Activated T-helper 1 cell treated with anti-CD3 and anti-CD28 coated beads, Interleukin-12 subunit alpha, Interleukin-12 subunit beta, Interleukin-2, Interleukin-4 antibody, amounts not matched to agents 30 ng/mL and 10 ng/mL and 1 ng/mL, durations not matched to agents 14 hours and 24 hours and 36 hours (primary cell): ENCODE measurements around the gene SH3GL3. TPM values are rescaled to one million over a fixed set of nuclear protein-coding genes. Genes with fewer than 3 reads are reported as not detected.

Source experiments
- DNase-seq: peaks from one replicate; pipeline ENCODE4 v3.0.0; 2021; ENCODE audit warnings: low spot score
- H3K27ac Mint-ChIP-seq: one replicate; pipeline ENCODE4 v1.8.0; 2021; ENCODE audit warnings: mild to moderate bottlenecking, mixed read lengths
- H3K27me3 Mint-ChIP-seq: one replicate; pipeline ENCODE4 v1.8.0; 2022; ENCODE audit warnings: mild to moderate bottlenecking, moderate library complexity, mixed read lengths; ENCODE audit not compliant: insufficient read depth
- H3K36me3 Mint-ChIP-seq: one replicate; pipeline ENCODE4 v1.8.0; 2021; ENCODE audit warnings: low read depth, mixed read lengths
- H3K4me1 Mint-ChIP-seq: one replicate; pipeline ENCODE4 v1.8.0; 2021; ENCODE audit warnings: low read depth, mixed read lengths
- H3K4me3 Mint-ChIP-seq: one replicate; pipeline ENCODE4 v1.8.0; 2021; ENCODE audit warnings: mild to moderate bottlenecking, moderate library complexity, mixed read lengths
- H3K9me3 Mint-ChIP-seq: one replicate; pipeline ENCODE4 v1.8.0; 2021; ENCODE audit warnings: mixed read lengths
- intact Hi-C: fragments of 100-400 bp; cut with micrococcal nuclease; formaldehyde crosslinking; loops from one replicate; pipeline ENCODE4 v1.15.1; 2024
- total RNA-seq: library from RNA; stranded (reverse); gene quantifications from 2 replicates; pipeline ENCODE4 v1.2.3, GENCODE V29; 2022

The SH3GL3 gene
- total RNA-seq, 1 donor from 2014 or later = not detected

GRCh38 chr15:83588441-83588840 lies 141.3 kb downstream of the SH3GL3 start:
- H3K9me3 Mint-ChIP-seq = no peaks in the 10 kb centered on the region
- H3K27me3 Mint-ChIP-seq = no peaks in the 10 kb centered on the region
- intact Hi-C loops = no loop called here
- no peaks in the 10 kb centered on the region for H3K36me3 Mint-ChIP-seq
- H3K4me1 Mint-ChIP-seq = no peaks in the 10 kb centered on the region
- DNase-seq = no peak
- no peak overlapping the region for H3K27ac Mint-ChIP-seq
- no peak overlapping the region for H3K4me3 Mint-ChIP-seq

GRCh38 chr15:83592370-83593040 lies 145.4 kb downstream of the SH3GL3 start:
- H3K4me3 Mint-ChIP-seq = no peak overlapping the region
- intact Hi-C loops = no loop called here
- DNase-seq = no peak
- H3K27ac Mint-ChIP-seq = no peak overlapping the region
- H3K9me3 Mint-ChIP-seq = no peaks in the 10 kb centered on the region
- no peaks in the 10 kb centered on the region for H3K4me1 Mint-ChIP-seq
- H3K27me3 Mint-ChIP-seq = no peaks in the 10 kb centered on the region
- no peaks in the 10 kb centered on the region for H3K36me3 Mint-ChIP-seq

DNA sequence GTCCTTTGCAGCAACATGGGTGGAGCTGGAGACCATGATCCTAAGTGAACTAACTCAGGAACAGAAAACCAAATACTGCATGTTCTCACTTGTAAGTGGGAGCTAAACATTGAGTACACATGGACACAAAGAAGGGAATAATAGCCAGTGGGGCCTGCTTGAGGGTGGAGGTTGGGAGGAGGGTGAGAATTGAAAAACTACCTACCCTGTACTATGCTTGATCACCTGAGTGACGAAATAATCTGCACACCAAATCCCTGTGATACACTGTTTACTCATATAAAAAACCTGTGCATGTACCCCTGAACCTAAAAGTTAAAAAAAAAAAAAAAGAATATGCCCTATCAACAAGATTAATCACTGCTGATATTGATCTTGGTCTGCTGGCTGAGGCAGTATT lies 148.1 kb downstream of the SH3GL3 start:
- H3K27ac Mint-ChIP-seq = no peak overlapping the region
- H3K36me3 Mint-ChIP-seq = no peaks in the 10 kb centered on the region
- no peak for DNase-seq
- no peaks in the 10 kb centered on the region for H3K27me3 Mint-ChIP-seq
- H3K4me3 Mint-ChIP-seq = no peak overlapping the region
- no peaks in the 10 kb centered on the region for H3K9me3 Mint-ChIP-seq
- no peaks in the 10 kb centered on the region for H3K4me1 Mint-ChIP-seq
- intact Hi-C loops = no loop called here

- intact Hi-C loops = no loop called here
- Mint-ChIP-seq H3K27me3 (no peaks in the 10 kb centered on the region), H3K9me3 (peaks cover 8% of the 10 kb centered on the region), H3K27ac (no peak overlapping the region), H3K36me3 (no peaks in the 10 kb centered on the region), H3K4me1 (no peaks in the 10 kb centered on the region), H3K4me3 (no peak overlapping the region)
- DNase-seq = no peak
These were observed 150.9 kb downstream of the SH3GL3 start for GRCh38 chr15:83598031-83598430.

DNA sequence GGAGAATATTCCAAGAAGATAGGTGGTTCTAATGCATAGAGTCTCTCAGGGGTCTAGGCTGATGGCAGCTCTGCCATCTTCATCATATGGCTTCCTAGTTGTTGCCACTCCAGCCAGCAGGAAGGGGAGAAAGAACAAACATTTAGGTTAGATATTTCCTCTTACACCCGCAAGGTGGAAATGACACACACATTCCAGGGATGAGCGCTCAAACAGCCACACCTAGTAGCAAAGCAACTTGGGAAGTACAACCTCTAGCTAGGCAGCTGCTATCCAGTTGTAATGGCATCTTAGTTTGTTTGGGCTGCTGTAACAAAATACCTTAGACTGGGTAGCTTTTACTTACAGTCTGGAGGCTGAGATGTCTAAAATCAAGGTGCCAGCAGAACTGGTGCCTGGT lies 154.9 kb downstream of the SH3GL3 start:
- no peaks in the 10 kb centered on the region for H3K36me3 Mint-ChIP-seq
- DNase-seq = no peak
- H3K4me3 Mint-ChIP-seq = no peak overlapping the region
- peaks cover 8% of the 10 kb centered on the region for H3K9me3 Mint-ChIP-seq
- no peaks in the 10 kb centered on the region for H3K4me1 Mint-ChIP-seq
- intact Hi-C loops = no loop called here
- no peaks in the 10 kb centered on the region for H3K27me3 Mint-ChIP-seq
- no peak overlapping the region for H3K27ac Mint-ChIP-seq

DNA sequence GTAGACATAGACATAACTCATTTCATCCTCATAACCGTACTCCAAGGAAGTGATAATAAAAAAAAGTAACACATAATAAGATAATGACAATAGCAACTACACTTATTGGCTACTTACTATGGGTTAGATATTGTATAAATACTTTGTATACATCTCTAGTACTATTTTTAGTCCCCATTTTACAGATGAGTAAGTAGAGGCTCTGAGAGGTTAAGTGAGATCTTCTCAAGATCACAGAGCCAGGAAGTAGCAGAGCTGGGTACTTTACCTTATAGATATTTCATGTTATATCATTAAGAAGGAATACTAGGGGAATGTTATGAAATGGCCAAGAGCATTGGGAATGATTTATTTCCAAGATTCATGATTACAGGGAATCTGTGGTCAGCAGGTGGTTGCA lies 157.4 kb downstream of the SH3GL3 start:
- no peak overlapping the region for H3K4me3 Mint-ChIP-seq
- intact Hi-C loops = no loop called here

DNA sequence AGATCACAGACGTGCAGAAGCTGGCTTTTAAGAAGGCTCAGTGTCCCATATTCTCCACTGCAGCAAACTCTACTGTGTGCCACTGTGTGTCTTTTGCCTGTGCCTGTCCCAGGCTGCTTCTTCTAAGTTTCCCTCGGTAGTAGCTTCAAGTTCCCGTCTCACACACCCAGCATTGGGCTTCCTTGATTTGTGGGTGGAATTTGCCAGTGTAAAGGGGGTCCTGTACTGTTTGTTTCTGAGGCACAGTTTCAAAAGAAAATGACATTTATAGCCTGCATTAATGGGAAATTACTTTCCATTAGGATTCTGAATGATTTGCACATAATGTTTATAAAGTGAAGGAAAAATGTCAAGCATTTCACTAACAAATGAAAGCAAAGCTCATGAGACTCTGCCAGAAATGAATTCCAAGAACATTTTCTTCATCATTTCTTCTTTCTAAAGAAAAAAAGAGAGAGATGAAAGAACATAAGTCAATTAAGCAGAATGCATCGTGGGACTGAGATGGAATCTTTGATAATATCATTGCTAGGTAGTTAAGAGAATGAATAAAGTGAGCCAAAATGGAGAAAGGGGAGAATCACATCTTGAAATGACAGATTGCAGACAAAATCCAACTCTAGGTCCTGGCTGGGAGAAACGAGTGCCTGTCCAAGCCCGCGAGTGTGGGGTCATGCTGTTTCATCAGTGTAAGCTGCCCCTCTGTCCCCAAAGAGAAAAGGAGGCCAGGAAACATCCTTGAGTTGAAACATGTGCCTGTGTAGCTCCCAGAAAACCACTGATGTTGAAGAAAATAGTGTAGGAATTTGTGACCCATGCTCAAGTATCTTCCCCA lies 158.2 kb downstream of the SH3GL3 start:
- H3K36me3 Mint-ChIP-seq = no peaks in the 10 kb centered on the region
- intact Hi-C loops = no loop called here
- H3K4me1 Mint-ChIP-seq = no peaks in the 10 kb centered on the region
- peaks cover 7% of the 10 kb centered on the region for H3K9me3 Mint-ChIP-seq
- H3K27ac Mint-ChIP-seq = no peak overlapping the region
- H3K27me3 Mint-ChIP-seq = no peaks in the 10 kb centered on the region
- DNase-seq = no peak
- no peak overlapping the region for H3K4me3 Mint-ChIP-seq

More for the DNA sequence above, 157.4 kb downstream of the SH3GL3 start:
- DNase-seq = no peak
- Mint-ChIP-seq H3K9me3 (peaks cover 8% of the 10 kb centered on the region), H3K4me1 (no peaks in the 10 kb centered on the region), H3K36me3 (no peaks in the 10 kb centered on the region), H3K27ac (no peak overlapping the region), H3K27me3 (no peaks in the 10 kb centered on the region)

GRCh38 chr15:83610132-83610531 lies 163.0 kb downstream of the SH3GL3 start:
- Mint-ChIP-seq H3K9me3 (no peaks in the 10 kb centered on the region), H3K4me1 (no peaks in the 10 kb centered on the region), H3K4me3 (no peak overlapping the region), H3K27ac (no peak overlapping the region), H3K27me3 (no peaks in the 10 kb centered on the region), H3K36me3 (no peaks in the 10 kb centered on the region)
- intact Hi-C loops = no loop called here
- DNase-seq = no peak

- no peaks in the 10 kb centered on the region for H3K27me3 Mint-ChIP-seq
- no peak for DNase-seq
- H3K4me3 Mint-ChIP-seq = no peak overlapping the region
- intact Hi-C loops = no loop called here
- H3K4me1 Mint-ChIP-seq = no peaks in the 10 kb centered on the region
- no peaks in the 10 kb centered on the region for H3K36me3 Mint-ChIP-seq
- H3K9me3 Mint-ChIP-seq = no peaks in the 10 kb centered on the region
- no peak overlapping the region for H3K27ac Mint-ChIP-seq
These were observed 164.0 kb downstream of the SH3GL3 start for GRCh38 chr15:83610901-83611685.

DNA sequence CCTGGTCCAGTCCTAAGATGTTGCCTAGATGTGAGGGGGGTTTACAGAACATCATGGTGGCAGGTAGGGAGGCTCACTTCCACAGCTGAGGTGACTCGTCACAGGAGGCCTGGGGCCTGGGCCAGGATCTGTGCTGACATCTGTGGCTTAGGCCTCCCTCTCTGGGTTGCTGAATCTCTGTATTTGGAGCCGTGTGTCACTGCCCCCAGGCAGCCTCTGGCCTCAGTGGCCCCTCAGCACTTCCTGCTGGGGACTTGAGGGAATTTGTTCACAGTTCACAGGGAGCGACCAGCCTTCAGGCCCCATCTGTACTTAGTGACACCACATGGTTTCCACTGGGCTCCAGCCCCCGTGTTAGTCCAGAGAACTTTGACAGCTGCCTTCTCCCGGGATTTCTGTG lies 165.1 kb downstream of the SH3GL3 start:
- Mint-ChIP-seq H3K36me3 (no peaks in the 10 kb centered on the region), H3K27ac (no peak overlapping the region), H3K27me3 (no peaks in the 10 kb centered on the region), H3K4me1 (no peaks in the 10 kb centered on the region), H3K4me3 (no peak overlapping the region), H3K9me3 (no peaks in the 10 kb centered on the region)
- no peak for DNase-seq
- intact Hi-C loops = no loop called here

DNA sequence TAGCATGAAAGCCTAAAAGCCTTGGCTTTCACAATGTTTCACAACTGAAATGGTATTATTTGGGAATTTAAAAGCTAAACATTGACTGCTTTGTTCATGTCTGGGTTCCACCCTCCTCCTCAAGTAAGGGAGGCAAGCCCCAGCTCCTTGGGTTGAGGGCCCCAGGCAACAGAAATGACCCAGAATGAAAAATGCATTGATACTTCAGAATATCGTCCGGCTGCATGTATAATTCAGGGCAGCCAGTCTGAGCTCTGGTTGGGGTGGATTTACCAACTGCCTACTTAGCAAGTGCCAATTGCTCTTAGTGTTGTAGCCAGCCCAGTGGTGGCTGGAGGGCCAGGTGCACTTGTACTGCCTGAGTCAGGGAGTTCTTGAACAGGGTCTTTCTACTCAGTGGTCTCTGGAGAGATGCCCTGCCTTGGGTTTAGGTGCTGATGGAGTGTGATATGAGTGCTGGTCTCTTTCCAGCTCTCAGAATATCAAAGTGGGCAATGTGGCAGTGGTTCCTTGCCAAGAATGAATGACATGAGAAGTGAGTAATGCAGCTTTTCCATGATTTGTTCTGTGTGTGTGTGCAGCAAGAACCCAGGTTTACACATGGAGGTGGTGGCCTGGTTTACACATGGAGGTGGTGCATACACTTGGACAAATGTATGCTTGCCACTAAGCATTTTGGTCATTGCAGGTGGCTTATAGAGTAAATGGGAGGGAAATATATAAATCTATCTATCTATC lies 165.9 kb downstream of the SH3GL3 start:
- intact Hi-C loops = no loop called here
- no peak overlapping the region for H3K27ac Mint-ChIP-seq
- DNase-seq = no peak
- no peak overlapping the region for H3K4me3 Mint-ChIP-seq
- no peaks in the 10 kb centered on the region for H3K9me3 Mint-ChIP-seq
- no peaks in the 10 kb centered on the region for H3K4me1 Mint-ChIP-seq
- no peaks in the 10 kb centered on the region for H3K36me3 Mint-ChIP-seq
- H3K27me3 Mint-ChIP-seq = no peaks in the 10 kb centered on the region

- Mint-ChIP-seq H3K9me3 (no peaks in the 10 kb centered on the region), H3K4me1 (no peaks in the 10 kb centered on the region), H3K27me3 (no peaks in the 10 kb centered on the region), H3K27ac (no peak overlapping the region), H3K36me3 (no peaks in the 10 kb centered on the region), H3K4me3 (no peak overlapping the region)
- no peak for DNase-seq
- intact Hi-C loops = no loop called here
These were observed 166.6 kb downstream of the SH3GL3 start for GRCh38 chr15:83613714-83614113.
